ENCODE measurements around the gene IGFLR1. TPM values are rescaled to one million over a fixed set of nuclear protein-coding genes. Genes with fewer than 3 reads are reported as not detected.

The IGFLR1 gene
- total RNA-seq, 4 donors from 2014 or later: 2.0 to 14.1 (median 3.0) TPM

- H3K36me3 ChIP-seq: peaks cover 0 to 29% of the 10 kb centered on the region in 2 donors
- peaks cover 21 to 25% of the 10 kb centered on the region in 2 donors for H3K4me1 ChIP-seq
- no peak for TF ChIP-seq POLR2A (IDR thresholded peaks at IDR 0.05)
- TF ChIP-seq, protein P1, sequence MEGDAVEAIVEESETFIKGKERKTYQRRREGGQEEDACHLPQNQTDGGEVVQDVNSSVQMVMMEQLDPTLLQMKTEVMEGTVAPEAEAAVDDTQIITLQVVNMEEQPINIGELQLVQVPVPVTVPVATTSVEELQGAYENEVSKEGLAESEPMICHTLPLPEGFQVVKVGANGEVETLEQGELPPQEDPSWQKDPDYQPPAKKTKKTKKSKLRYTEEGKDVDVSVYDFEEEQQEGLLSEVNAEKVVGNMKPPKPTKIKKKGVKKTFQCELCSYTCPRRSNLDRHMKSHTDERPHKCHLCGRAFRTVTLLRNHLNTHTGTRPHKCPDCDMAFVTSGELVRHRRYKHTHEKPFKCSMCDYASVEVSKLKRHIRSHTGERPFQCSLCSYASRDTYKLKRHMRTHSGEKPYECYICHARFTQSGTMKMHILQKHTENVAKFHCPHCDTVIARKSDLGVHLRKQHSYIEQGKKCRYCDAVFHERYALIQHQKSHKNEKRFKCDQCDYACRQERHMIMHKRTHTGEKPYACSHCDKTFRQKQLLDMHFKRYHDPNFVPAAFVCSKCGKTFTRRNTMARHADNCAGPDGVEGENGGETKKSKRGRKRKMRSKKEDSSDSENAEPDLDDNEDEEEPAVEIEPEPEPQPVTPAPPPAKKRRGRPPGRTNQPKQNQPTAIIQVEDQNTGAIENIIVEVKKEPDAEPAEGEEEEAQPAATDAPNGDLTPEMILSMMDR (IDR thresholded peaks at IDR 0.05 in 4 of 5, conservative IDR thresholded peaks at IDR 0.05 in 1 of 5): no peak
- ATAC-seq: peak; percentile 70 to 71
- no peaks in the 10 kb centered on the region for H3K9me3 ChIP-seq
- peak; percentile 92 to 95 for DNase-seq
- no peaks in the 10 kb centered on the region for H3K27me3 ChIP-seq
- peak within 1 kb of the TSS; percentile 92 to 99 (median 96) for H3K4me3 ChIP-seq
- in situ Hi-C loops (cut with MboI; ENCODE audit: low sequenced_read_pairs in 4 of 4) (loop anchor here in 3 of 4 donors (10.0 to 25.0 kb wide), 3 partner anchors 173 to 217 kb away; partner anchors contain the start of genes TMEM147 (in 2 of the 3), GAPDHS (in 1 of the 3), LRFN3 (in 1 of the 3) and SBSN (in 1 of the 3)), intact Hi-C loops (cut with DNase I; ENCODE audit: low total_unique reads) (loop anchor here (1.0 to 2.0 kb wide), 8 partner anchors 16 to 213 kb away; partner anchors contain the start of genes COX6B1, PSENEN, TMEM147 and U2AF1L4)
- peak within 1 kb of the TSS; percentile 89 to 95 (median 93) for H3K27ac ChIP-seq
These were observed 24.4 kb downstream of the IGFLR1 start, which contains the start of gene KMT2B for GRCh38 chr19:35717665-35718344. TSS of gene KMT2B (plus strand) at chr19:35718003. CDS start at chr19:35718019, 16 bp downstream.

DNA sequence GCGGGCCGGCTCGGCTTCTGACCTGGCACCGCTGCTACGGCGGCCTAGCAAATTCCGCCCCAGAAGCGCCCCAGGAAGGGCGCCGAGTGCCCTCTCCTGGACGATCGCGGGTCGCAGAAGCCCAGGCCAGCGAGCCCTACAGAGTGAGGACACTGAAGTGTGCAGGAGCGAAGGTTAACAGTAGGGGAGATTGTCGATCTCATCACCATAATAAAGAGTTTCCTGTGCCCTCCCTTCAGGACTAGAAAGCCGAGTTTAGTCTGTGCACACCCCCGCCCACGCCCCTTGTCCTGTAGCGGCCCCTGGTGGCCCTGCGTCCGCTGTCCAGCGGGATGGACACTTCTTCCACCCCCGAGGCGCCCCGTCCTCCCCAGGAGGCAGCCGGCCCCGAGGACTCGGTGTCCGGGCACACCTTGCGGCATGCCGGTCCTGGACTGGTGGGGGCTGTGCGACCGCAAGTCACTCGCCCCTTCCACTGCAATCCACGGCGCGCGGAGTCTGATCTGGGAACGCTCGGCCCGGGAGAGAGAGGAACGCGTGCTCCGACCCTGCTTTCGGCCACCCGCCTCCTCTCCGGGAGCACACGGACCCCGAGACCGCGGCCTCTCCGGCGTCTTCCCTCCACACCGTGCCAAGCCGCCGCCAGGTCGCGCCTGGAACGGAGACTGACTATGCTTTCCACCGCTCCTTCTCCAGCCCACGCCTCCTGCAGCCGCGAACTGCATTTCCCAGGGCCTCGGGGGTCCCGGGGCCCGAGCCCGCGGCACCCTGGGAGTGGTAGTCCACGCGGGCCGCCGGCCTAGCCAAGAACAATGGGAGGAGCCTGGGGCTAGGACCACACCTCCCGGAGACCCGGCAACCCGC, 25.2 kb downstream of the IGFLR1 start:
- TF ChIP-seq, protein P1 (IDR thresholded peaks at IDR 0.05 in 4 of 5, conservative IDR thresholded peaks at IDR 0.05 in 1 of 5): peak; percentile 97 to 99 (median 98)
- TF ChIP-seq POLR2A (IDR thresholded peaks at IDR 0.05): peak; percentile 45 to 48
- DNase-seq (peak; percentile 75 to 82), ATAC-seq (peak; percentile 82 to 84)
- Histone ChIP-seq H3K27me3 (no peaks in the 10 kb centered on the region), H3K4me3 (peak overlapping the region; percentile 92 to 99 (median 96)), H3K36me3 (peaks cover 0 to 21% of the 10 kb centered on the region in 2 donors), H3K9me3 (no peaks in the 10 kb centered on the region), H3K4me1 (peaks cover 21 to 25% of the 10 kb centered on the region in 2 donors), H3K27ac (peak overlapping the region; percentile 84 to 95 (median 92))
- in situ Hi-C loops (cut with MboI; ENCODE audit: low sequenced_read_pairs in 4 of 4) (loop anchor here in 3 of 4 donors (10.0 to 25.0 kb wide), 3 partner anchors 172 to 218 kb away; partner anchors contain the start of genes TMEM147 (in 2 of the 3), GAPDHS (in 1 of the 3), LRFN3 (in 1 of the 3) and SBSN (in 1 of the 3)), intact Hi-C loops (cut with DNase I; ENCODE audit: low total_unique reads) (loop anchor here (1.0 to 2.0 kb wide), 10 partner anchors 15 to 214 kb away; partner anchors contain the start of genes COX6B1, HAUS5, PSENEN and TMEM147)

- Histone ChIP-seq H3K36me3 (peaks cover 0 to 15% of the 10 kb centered on the region in 2 donors), H3K27ac (peak overlapping the region; percentile 84 to 95 (median 92)), H3K4me3 (peak overlapping the region; percentile 92 to 99 (median 96)), H3K27me3 (no peaks in the 10 kb centered on the region), H3K4me1 (peaks cover 21 to 25% of the 10 kb centered on the region in 2 donors), H3K9me3 (no peaks in the 10 kb centered on the region)
- intact Hi-C loops (cut with DNase I; ENCODE audit: low total_unique reads) (loop anchor here (1.0 to 2.0 kb wide), 3 partner anchors 67 to 167 kb away; partner anchors contain the start of genes COX6B1 and HAUS5), in situ Hi-C loops (cut with MboI; ENCODE audit: low sequenced_read_pairs in 4 of 4) (loop anchor here in 3 of 4 donors (10.0 to 25.0 kb wide), 3 partner anchors 171 to 219 kb away; partner anchors contain the start of genes TMEM147 (in 2 of the 3), GAPDHS (in 1 of the 3), LRFN3 (in 1 of the 3) and SBSN (in 1 of the 3))
- peak; percentile 18 to 25 for ATAC-seq
- peak in 1 of 2 donors; percentile 34 for TF ChIP-seq POLR2A (IDR thresholded peaks at IDR 0.05)
- TF ChIP-seq, protein P1 (IDR thresholded peaks at IDR 0.05 in 4 of 5, conservative IDR thresholded peaks at IDR 0.05 in 1 of 5): no peak
- peak in 1 of 2 donors; percentile 29 for DNase-seq
These were observed 26.1 kb downstream of the IGFLR1 start for GRCh38 chr19:35715981-35716800.
